GM21367 (cell line): ENCODE results near the gene PERP.
"Not testable (repeated sequence)": the region's sequence is repeated elsewhere in the genome, so short reads cannot be mapped to it uniquely, and the experiment has no call there.

Source experiments
- ATAC-seq: cut with Tn5 transposase; IDR thresholded peaks from one replicate; pipeline ENCODE4 v1.9.1; 2021; ENCODE audit not compliant: unreplicated experiment

PERP gene

DNA sequence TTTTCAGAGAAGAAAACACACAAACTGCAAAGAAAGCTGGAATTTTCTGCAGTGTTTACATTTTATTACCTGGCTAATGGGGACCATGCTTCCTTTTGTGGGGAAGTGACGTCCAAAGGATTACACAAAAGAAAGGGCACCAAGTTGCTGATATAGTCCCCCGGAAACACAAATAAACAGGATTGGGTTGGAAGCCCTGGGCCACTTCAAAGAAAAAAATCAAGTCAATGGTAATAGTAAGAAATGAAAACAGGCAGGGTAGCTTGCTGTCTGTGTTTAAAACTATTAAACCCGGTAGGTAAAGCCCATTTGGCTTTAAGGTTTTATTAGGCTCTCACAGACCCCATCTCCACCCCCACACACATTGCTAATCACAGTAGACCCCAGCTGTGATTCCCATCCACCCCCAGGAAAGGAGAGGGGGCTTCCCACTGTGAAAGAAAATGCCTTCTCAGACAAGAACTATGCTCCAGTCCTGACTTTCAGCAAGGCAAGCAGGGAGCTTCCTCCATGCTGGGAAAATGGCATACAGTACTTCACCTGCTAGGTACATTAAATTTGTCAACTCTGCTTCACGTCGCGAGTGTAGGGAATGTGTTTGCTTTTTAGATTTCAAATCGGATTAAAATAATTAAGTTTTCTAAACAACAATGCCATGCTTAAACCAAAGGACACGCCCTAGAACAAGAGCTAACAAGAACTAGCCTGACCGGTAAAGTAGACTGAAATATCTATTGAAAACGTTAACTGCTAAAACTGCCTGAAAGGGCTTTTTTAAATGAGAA, 1.1 kb downstream of the PERP start:
- ATAC-seq, result no peak

DNA sequence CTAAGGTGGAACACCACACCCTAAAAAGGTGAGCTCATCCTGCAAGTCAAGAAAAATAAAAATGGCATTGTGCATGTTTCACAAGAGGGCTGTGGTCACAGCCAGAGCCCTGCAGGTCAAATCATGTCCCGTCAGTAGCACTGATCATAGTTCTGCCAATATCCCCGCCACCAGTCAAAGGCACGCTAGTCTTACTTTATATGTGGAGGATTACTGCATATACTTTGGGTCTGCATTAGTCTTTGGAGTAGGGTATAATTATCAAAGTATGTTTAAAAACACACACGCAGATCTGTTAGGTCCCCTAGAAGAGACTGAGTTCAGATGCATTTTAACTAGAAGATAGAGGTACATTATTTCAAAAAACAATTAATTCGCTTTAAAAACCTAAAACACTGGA, 1.8 kb downstream of the PERP start:
- ATAC-seq, result no peak

- no peak for ATAC-seq
These were observed 2.5 kb downstream of the PERP start for GRCh38 chr6:138104618-138105213.

- ATAC-seq, result no peak
These were observed 3.3 kb downstream of the PERP start for GRCh38 chr6:138103871-138104270.

- no peak for ATAC-seq
These were observed 5.1 kb downstream of the PERP start for GRCh38 chr6:138101946-138102731.

DNA sequence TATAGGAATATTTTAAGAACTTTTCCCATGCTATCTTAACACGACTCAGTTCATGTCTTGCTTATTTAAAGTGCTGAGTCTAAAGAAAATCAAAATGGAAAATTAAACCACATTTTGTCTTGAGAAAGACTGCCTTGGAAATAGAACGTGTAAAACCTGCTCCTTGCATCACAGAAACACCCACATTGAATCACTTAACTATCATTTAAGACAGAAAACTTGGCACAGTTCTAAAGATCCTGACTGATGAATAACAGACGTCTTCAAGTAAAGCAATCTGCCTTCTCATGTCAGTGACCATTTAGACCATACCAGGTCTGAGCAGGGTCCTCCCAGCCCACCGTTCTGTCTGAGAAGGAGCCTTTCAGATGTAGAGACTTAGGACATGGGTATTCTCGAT, 7.4 kb downstream of the PERP start:
- ATAC-seq, result no peak

DNA sequence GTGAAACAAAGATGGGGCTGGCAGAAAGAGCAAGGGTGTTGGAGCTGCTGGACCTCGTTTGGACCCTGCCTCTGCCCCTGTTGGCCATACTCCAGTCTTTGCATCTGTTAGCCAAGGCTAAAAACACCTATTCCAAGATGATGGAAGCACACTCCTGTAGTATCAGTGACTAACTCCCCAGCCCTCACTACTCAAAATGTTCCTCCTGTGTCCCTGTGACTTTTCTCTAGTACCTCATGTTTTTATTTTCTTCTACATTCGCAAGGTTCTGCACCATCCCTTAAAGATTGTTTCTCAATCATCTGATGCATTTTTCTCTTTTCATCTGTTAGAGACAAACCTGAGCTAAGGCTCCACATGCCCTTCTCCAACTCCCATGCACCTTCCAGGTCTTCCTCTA, 8.9 kb downstream of the PERP start:
- ATAC-seq, result no peak

GRCh38 chr6:138094260-138094659, 13.0 kb downstream of the PERP start:
- no peak for ATAC-seq

GRCh38 chr6:138093632-138094031, 13.6 kb downstream of the PERP start:
- no peak for ATAC-seq

GRCh38 chr6:138092686-138093085, 14.5 kb downstream of the PERP start:
- ATAC-seq, result no peak

DNA sequence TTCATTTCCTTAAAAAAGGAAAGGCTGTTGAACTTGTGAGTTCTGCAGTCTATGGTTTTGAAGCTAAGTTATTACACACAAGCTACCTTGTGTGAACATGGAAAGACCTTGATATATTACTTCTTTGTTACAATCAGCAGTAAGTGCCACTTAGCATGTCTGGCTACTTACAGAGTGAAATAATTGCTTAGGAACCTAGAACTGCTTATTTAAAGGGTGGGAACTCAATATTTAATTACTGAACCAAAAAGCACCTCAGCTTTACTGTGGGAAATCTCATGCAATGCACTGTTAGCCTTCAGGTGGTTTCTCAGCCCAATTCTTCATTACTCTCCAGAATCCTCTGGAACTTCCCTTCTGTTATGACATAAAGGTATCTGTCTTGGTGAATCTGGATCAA, 17.9 kb downstream of the PERP start:
- no peak for ATAC-seq

GRCh38 chr6:138088326-138088762, 18.9 kb downstream of the PERP start:
- ATAC-seq, result no peak

DNA sequence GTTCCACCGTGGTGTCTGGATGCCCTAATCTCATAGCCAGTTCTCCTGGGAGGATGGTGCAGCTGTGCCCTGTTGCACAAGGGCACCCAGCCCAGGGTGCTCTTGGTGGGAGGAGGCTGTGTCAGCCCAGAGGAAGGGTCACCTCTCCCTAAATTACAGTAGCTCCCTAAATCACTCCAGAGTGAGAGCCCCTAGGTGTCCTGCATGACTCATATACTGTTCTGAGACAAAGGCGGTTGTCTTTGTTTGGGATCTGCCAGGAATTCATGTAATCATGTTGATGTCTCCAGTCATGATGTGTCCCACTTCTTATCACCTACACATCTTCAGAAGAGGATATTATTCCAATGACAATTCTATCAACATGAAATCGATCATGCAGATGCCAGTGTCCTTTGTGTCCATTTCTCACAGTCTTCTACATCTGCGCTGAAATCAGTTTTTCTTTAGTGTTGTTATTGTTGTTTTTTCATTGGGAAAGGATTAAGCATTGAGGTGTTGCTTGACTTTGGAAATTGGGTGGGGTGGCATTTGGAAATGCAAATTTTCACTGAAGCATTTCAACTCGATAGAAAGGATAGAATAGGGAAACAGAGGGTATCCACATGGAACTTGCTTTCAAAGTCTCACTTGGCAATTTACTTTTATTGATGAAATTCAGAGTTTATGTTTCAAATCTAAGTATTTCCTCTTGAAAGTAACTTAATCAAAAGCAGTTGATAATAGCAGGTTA, 19.5 kb downstream of the PERP start:
- ATAC-seq, result no peak

- ATAC-seq, result no peak
These were observed 20.5 kb downstream of the PERP start for GRCh38 chr6:138086573-138087196.

DNA sequence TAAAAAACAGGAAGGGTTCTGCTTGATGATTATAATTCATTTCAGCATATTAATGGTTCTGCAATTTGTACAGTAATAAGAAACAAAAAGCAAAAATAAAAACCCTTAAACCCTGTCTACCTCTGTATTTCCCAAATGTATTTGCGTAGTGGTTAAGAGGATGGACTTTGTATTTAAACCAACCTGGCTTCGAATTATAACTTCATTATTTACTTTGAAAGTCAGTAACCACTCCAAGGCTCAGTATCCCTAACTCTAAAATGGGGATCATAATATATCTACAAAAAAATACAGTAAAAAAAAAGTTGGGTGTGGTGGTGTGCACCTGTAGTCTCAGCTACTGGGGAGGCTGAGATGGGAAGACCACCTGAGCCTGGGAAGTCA, 21.4 kb downstream of the PERP start:
- ATAC-seq, result no peak

DNA sequence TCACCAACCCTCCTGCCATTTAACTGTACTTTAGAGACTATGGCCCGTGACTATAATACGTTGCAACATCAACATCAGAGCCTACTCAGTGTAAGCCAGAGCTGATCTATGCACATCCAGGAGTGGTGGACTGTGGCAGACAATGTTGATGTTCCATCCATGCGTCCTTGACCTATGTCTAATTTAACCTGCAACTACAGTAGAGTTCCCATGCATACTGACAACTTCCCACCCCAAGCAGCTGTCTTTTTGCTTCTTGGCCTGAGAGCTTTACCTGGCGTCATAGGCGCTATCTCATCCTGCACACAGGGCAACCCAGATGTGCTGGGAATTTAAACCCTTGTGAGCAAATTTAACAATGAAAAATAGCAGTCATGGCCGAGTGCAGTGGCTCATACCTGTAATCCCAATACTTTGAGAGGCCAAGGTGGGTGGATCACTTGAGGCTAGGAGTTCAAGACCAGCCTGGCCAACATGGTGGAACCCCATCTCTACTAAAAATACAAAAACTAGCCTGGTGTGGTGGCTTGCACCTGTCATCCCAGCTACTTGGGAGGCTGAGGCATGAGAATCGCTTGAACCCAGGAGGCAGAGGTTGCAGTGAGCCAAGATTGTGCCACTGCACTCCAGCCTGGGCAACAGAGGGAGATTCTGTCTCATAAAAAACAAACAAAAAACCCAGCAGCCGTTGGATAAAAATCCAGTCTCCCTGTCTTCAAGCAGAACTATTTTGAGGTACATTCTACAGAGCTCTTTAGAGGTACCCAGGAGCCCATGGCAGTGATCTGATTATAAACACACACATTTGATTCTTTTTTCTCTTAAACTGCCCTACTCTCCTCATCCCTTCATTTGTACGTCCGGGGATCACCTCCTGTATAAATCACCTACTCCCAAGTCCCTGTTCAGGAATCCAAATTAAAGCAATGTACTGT, 22.0 kb downstream of the PERP start:
- no peak for ATAC-seq

GRCh38 chr6:138082232-138082631, 25.0 kb downstream of the PERP start:
- no peak for ATAC-seq

DNA sequence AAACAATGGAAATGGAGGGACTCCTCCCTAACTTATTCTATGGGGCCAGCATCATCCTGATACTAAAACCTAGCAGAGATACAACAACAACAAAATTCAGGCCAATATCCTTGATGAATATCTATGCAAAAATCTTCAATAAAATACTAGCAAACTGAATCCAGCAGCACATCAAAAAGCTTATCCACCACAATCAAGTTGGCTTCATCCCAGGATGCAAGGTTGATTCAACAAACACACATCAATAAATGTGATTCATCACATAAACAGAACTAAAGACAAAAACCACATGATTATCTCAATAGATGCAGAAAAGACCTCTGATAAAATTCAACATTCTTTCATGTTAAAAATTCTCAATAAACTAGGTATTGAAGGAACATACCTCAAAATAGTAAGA, 27.7 kb downstream of the PERP start:
- ATAC-seq, result not testable (repeated sequence)

- ATAC-seq, result no peak
These were observed 28.7 kb downstream of the PERP start for GRCh38 chr6:138078491-138078890.

- no peak for ATAC-seq
These were observed 34.0 kb downstream of the PERP start for GRCh38 chr6:138073264-138073663.
